HG03378 (cell line): ENCODE results near the gene ANO3.
"Not testable (repeated sequence)": the region's sequence is repeated elsewhere in the genome, so short reads cannot be mapped to it uniquely, and the experiment has no call there.

Experiments
- ATAC-seq: cut with Tn5 transposase; IDR thresholded peaks from one replicate; pipeline ENCODE4 v1.9.1; 2021; ENCODE audit warnings: mild to moderate bottlenecking, moderate library complexity; ENCODE audit not compliant: unreplicated experiment

ANO3 gene

DNA sequence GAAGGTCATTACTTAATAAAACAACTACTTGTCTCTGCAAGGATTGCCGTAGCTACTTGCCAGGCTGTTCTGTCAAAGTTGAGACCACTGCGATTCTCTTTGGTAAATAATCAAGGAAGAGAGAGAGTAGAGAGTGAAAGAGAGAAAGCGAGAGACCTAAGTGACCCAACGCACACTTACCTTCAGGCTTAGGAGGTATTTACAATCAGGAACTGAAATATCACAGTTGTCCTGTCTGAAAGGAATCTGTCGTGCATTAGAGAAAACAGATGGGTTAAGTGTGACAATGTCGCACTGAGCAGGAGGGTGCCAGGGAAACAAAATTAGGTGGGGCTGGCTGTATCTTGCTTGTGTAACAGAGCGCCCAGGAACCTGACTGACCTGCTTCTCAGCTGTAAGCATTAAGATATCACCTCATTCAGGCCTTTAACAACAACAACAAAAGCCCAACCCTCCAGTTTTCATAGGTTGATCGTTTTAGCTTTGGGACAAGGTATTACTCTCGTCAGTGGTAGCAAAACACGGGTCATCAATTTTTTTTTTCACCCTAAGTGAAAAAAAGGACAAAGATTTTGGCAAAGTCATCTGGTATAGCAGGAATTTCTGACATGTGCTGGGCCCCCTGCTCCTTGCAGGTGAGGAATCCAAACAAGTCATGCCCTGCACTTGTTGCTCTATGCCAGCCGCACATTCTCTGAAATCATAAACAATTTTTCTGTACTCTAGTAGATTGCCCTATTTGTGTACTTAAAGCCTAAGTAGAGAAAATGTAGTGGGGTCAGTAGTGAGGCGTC, 240.1 kb downstream of the ANO3 start, which contains the start of gene MUC15:
MUC15 (minus strand) TSS at position 403 of the 794 bp plus-strand sequence. CDS start 5,169 bp downstream, outside the sequence.
- no peak for ATAC-seq

DNA sequence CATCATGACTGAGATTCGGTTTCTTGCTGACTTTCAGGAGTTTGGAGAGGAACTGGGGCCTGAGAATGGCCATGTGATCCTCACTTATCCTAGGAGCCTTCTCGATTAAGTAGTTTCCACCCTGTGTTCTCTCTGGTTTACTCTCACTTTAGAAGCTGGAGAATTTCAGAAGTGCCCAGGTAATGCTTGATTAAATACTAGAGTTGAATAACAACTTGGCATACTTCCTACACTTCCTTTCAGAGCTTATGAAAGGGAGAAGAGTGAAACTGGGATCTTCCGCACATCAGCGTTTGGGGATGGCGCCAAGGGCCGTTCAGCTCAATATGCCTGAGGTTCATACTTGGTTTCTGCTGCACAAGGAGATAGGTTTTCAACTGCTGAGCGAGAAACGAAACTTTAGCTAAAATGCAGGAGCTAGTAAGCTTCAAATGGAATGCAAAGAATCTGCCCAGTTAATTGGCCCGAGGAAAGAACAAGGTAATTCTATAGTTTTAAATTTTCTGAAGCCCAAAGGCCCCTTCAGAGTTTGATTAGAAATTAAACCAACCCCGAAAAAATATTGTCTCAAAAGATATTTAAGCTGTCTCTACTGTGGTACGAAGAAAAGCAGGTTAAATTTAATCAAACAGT, 241.0 kb downstream of the ANO3 start:
- no peak for ATAC-seq

DNA sequence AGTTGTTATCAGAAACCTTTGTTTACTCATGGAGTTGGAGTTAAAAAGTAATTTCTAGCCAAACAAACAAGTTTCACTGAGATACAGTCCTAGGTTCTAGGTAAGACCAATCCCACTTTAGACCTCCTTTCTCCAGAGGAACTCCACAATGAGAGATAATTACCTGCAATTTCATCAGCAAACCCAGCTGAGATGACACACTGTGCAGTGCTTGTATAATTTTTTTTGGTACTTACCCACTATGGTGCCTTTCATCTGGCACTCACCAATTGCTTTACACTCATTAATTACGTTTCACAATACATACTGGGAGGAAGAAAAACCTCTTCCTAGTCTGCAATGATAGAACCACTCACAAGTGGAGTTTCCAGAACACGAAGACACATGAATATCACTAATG, 242.0 kb downstream of the ANO3 start:
- no peak for ATAC-seq

DNA sequence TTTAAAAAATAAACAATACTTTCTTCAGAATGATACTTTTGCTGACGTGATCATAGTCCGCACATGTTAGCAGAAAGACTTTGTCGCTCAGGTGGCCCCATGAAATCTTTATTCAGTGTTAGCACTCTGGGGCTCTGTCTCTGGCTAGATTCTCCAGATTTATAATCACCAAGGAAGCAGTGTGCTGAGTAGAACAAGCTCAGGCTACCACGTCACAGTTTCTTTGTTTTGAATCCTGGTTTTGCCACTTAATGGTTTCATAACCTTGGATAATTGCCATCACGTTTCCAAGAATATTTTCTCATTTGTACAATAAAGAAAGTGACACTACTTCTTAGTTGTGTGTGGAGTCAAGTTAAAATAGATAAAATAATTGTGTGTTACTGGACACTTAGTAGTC, 244.0 kb downstream of the ANO3 start:
- ATAC-seq = no peak

DNA sequence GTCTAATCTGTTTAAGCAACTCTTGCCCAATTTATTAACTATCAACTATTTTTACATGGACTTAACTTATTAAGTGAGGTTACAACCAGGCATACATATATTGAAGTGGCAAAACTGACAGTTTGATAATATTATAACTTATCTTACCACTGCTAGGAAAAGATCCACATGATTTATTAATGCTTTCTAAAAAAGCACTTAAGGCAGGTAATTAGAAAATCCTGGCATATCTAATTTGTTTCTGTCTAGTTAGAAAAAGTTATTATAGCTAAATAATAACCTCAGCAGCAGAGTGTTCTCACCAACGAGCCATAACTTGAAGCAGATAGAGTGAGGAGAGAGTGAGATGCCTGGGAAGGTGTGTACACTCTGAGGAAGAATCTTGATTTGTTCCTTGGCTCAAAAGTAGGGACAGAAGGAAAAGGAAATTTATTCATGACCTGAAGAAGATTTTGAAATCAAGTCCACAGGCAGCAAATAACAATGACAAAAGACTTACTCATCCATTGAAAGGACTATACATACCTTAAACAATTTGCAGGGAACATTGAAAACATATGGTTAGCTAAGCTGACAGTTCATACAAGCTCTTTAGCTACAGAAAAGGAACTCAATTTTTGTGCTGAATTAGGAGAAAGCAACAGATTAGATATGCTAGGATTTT, 247.2 kb downstream of the ANO3 start:
- ATAC-seq = no peak

DNA sequence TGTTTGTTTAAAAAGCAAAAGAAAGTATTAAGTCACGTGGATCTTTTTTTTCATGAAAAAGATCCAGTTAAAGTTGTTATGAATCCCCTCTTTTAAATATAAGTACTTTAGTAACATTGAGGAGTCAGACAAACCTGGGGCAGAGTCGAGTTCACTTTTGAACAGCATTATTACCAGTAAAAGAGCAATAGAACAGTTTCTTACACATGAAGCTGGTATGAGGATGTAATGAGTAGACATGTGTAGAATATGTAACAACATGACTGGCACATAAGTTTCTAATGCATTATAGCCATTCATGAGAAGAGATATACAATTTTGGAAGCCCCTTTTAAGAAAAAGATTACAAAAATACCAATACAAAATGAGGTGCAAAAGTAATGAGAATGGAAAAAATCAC, 247.8 kb downstream of the ANO3 start:
- no peak for ATAC-seq

DNA sequence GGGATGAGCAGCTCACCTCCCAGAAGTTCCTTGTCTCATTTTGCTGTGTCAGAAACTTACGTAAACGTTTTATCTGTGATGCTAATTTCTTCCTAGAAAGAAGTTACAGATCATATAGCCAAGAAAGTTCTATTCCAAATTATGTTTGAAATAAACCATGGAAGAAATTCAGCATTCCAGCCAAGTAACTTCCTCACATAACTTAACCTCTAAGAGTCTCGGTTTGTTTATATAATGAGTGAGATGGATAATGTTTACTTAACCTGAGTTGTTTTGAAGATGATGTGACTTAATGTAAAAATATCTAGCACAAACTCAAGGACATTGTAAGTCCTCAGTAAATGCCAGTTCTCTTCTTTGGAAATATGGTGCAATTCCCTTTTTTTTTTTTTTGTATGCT, 249.0 kb downstream of the ANO3 start:
- ATAC-seq = no peak

DNA sequence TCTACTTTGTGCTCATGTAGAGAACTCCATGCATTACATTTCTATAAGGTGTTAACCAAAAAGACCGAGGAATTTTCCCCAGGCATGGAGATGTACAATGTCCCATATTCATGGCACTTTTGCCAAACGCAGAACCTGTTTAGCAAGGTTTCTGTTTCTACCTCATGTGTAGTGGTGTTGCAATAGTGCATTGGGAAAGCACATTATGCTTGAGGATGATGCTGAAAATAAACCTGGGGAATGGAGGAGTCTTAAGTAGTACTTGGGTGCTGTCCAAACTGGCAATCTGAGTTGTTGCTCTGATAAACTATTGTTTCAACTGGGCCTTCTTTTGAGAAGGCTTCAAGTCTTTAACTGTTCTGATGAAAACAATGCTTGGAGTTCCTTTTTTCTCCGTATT, 251.6 kb downstream of the ANO3 start:
- ATAC-seq = no peak

DNA sequence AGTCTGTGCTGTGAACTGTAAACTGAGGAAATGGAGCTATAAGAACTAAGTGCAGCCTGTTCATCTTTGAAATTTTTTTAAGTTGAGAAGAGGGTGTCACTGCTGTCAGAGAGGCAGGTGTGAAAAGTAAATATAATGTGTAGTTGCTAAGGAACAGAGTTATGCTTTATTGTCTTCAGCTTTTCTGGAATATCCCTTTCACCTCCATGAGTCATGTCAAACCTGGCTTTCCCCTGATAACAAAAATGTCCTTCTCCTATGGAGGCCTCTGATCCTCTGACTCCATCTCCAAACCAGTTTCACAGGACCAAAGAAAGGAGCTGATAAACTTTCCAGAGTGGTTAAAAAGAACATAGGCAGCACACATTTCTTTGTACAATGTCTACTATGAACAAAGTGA, 252.9 kb downstream of the ANO3 start:
- no peak for ATAC-seq

DNA sequence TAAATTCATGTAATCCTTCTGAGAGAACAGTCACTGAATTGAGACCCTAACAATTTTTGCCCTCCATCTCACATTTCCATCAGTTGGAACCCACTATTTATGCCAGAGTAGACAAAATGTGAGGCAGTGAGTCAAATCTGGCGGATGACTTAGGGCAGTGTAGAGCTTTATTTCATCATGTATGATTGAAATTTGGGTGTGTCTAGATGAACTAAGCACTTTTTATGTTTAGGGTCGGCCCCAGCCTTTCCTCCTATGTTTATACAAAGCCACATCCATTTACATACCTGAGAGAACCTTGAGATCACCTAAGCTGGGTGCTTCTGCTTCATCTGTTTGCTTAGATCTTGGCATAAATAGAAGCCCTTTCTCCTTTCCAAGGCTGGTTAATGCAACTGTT, 255.1 kb downstream of the ANO3 start:
- ATAC-seq = no peak

DNA sequence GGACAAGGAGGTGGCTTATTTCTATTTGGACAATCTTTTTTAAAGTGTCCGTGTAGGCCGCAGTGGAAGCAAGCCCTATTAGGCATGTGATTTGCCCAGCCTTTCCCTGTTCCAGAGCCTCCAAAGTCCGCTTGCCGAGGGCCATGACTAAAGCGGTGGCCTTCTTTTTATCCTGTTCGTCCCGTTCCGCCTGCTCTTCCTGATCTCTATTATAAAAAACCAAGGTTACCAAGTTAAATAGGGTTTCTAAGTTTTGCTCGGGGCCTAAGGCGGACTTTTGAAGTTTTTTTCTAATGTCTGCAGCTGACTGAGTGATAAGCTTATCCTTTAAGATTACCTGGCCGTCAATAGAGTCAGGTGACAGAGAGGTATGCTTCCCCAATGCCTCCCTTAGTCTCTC, 261.8 kb downstream of the ANO3 start:
- no peak for ATAC-seq

DNA sequence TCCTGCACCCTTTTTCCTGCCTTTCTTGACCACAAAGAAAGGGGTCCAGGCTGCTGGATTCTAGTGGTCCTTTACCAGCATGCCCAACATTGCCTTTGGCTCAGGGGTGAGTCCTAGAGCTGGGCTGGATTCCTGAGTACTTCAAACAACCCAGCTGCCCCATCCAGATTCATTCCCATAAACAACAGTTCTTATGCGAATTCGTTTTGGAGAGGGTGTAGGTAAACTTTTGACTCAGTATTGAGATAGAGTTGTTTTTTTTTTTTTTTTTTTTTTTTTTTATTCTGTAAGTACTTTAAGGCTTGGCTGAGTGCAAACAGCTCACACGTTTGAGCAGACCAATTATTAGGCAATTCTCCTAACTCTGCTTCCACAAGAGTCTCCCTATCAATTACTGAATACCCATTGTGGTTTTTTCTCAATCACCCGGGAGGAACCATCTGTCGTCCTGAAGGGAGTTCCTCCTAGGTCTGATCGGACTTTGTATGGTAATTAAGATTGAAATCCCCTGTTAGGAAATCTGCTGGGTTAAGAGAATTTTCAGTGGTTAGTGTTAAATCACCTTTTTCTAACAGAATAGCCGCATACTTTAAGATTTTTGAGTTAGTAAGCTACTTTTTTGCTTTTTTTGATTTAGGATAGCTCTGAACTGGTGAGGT, 263.4 kb downstream of the ANO3 start:
- ATAC-seq = not testable (repeated sequence)

DNA sequence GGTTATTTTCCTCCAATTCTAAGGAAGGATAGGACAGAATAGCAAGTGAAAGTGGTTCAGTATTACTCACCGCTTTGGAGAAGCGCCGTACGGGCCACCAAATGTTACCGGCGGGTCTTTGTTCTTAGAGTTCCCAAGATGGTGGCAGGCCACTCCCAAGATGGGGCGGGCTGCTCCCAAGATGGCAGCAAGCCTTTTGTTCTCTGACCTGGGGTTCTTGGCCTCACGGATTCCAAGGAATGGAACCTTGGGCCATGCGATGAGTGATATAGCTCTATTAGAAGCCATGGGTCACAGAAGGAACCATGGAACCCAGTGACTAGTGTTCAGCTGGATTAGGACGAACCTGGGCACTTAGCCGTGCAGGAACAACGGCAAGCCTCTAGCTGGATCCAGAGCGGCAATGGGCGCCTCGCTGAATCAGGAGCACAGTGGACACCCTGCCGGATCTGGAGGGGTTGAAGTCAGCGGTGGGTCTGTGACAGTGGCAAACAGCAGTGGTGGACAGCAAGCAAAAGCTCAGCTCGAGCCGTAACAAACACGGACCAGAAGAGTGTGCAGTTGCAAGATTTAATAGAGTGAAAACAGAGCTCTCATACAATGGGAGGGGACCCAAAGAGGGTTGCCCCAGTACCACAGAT, 265.2 kb downstream of the ANO3 start:
- not testable (repeated sequence) for ATAC-seq

DNA sequence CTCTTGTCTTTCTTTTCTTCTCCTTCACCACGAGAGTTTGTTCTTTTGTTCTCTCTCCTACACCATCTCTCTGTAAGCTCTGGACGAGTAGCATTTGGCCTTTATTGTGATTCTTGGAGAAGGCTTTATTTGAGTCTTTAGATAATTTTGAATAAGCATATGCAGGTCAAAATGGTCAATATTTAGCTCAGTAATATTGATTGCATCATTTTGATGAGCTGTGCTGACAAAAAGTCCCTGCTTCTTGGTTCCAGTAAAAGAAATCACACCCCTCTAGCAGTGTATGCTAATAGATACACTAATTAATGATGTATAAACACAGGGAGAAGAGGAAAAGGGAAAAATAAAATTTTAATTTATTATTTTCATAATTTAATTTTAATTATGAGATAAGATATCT, 266.0 kb downstream of the ANO3 start:
- no peak for ATAC-seq

DNA sequence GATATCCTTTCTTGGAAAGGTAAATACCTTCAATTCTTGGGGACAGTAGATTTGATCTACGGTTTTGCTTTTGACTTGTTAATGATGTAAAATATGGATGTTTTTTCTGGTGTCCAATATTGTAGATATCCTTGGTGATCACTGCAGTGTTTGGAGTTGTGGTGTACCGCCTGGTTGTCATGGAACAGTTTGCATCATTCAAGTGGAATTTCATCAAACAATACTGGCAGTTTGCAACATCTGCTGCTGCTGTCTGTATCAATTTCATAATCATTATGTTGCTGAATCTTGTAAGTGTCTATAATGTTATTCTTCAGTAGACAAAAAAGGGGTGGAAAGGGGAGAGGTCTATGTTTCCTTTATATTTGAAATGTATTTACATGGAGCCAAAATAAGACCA, 267.5 kb downstream of the ANO3 start:
- no peak for ATAC-seq

DNA sequence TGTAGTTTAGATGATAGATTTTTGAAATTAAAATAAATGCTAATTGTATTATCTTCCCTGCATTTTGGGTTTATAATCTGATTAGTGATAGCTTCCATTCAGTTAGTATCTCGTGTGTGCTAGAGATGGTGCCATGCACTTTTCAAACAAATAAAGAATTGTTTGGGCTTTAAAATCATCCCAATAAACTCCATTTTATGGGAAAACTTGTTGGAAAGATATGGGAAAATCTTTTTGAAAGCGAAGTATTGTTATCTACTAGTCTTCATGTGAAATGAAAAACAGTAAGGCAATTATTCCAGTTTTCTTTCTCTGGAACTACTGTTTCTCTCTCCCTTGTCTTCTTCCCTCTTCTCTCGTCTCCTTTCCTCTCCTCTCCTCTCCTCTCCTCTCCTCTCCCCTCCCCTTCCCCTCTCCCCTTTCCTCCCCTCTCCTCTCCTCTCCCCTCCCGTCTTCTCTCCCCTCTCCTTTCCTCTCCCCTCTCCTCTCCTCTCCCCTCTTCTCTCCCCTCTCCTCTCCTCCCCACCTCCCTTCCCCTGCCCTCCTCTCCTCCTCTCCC, 268.0 kb downstream of the ANO3 start:
- ATAC-seq = no peak

DNA sequence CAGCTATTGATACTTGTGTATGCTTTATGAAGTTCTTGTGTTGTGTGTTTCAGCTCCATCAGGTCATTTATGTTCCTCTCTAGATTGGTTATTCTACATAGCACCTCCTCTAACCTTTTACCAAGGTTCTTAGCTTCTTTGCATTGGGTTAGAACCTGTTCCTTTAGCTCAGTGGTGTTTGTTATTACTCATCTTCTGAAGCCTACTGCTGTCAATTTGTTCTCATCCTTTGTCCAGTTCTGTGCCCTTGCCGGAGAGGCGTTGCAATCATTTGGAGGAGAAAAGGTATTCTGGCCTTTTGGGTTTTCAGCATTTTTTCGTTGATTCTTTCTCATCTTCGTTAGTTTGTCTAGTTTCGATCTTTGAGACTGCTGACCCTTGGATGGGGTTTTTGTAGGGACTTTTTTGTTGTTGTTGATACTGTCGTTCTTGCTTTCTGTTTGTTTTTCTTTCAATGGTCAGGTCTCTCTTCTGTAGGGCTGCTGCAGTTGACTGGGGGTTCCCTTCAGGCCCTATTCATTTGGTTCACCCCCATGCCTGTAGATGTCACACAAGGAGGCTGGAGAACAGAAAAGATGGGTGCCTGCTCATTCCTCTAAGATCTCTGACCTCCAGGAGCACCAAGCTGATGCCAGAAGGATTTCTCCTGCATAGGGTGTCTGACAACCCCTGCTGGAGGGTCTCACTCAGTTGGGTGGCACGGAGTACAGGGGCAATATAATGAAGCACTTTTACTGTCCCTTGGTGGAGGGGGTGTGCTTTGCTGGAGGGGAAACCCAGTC, 276.0 kb downstream of the ANO3 start:
- no peak for ATAC-seq

DNA sequence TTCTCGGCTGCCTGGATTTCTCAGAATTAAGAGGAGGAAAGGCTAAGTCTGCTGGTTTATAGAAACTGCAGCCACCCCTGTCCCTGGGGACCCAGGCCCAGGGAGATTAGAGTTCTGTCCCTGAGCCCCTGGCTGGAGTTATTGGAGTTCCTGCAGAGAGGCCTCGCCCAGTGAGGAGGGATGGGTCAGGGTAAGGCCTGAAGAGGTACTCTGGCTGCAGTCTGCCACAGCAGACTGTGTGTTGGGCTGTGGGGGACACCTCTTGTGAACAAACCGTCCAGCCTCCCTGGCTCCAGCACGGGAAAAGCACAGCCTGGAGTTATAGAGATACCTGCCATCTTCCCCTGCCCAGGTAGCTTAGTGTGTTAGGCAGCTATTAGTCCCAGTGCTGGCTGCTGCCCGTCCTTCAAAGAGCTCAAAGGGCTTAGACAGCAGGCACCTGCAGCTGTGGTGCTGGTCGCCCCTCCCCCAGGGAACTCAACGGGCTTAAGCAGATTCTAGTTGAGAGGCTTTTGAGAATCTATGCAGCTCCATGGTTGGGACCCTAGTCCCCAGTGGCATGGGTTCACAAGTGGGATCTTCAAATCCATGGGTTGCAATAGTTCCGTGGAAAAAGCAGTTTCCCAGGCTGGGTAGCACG, 276.7 kb downstream of the ANO3 start:
- no peak for ATAC-seq

DNA sequence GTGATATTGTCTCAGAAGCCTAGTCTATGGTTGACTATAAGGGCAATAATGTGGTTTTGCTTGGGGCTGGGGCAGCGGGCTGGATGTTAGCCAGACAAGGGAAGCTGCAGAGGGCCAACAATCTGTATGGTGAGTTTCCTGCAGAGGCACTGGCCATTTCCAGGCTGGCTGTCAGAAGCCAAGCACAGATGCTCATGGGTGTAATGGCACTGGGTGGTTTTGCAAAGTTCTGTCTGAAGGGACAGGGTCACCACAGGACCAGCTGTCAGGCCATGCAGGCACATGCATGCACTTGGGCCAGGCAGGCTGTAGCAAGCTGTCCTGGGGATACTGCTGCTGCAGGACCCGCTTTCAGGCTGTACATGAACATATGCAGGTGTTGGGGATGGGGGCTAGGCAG, 281.8 kb downstream of the ANO3 start:
- no peak for ATAC-seq
